HepG2 (cell line): ENCODE data around the gene C11orf68. TPM values are rescaled to one million over a fixed set of nuclear protein-coding genes. Genes with fewer than 3 reads are reported as not detected.

Experiments used
- ARHGAP35 ChIP-seq: sonication (generic); formaldehyde crosslinking; IDR thresholded peaks from 2 replicates; pipeline ENCODE4 v1.9.0; 2022; ENCODE audit warnings: mild to moderate bottlenecking, inconsistent platforms, moderate library complexity, missing genetic modification reagents, borderline replicate concordance
- KDM4B ChIP-seq: sonication (generic); formaldehyde crosslinking; IDR thresholded peaks from 2 replicates; pipeline ENCODE4 v1.4.0; 2020; ENCODE audit warnings: missing genetic modification reagents
- NAIF1 ChIP-seq: sonication (generic); formaldehyde crosslinking; IDR thresholded peaks from 2 replicates; pipeline ENCODE4 v1.5.0; 2020; ENCODE audit warnings: mild to moderate bottlenecking, missing genetic modification reagents, borderline replicate concordance
- RBAK ChIP-seq: sonication (generic); formaldehyde crosslinking; IDR thresholded peaks from 2 replicates; pipeline ENCODE4 v1.5.1; 2020; ENCODE audit warnings: mild to moderate bottlenecking, missing genetic modification reagents
- RFX5 ChIP-seq: IDR thresholded peaks from 2 replicates; pipeline ENCODE4 v1.6.1; 2011; ENCODE audit warnings: low read depth, low read length, improper control_type of control experiment
- RFXAP ChIP-seq: sonication (generic); formaldehyde crosslinking; IDR thresholded peaks from 2 replicates; pipeline ENCODE4 v1.4.0; 2020; ENCODE audit warnings: missing genetic modification reagents, borderline replicate concordance
- THYN1 ChIP-seq: sonication (generic); formaldehyde crosslinking; IDR thresholded peaks from 2 replicates; pipeline ENCODE4 v1.8.1; 2023; ENCODE audit warnings: low read depth, mild to moderate bottlenecking, moderate library complexity, missing genetic modification reagents, borderline replicate concordance
- WIZ ChIP-seq: sonication (generic); formaldehyde crosslinking; IDR thresholded peaks from 2 replicates; pipeline ENCODE4 v1.5.1; 2020; ENCODE audit warnings: mild to moderate bottlenecking, missing genetic modification reagents
- ZKSCAN8 ChIP-seq: IDR thresholded peaks from 2 replicates; pipeline ENCODE4 v1.6.1; 2016; ENCODE audit warnings: borderline replicate concordance, missing genetic modification reagents, missing compliant biosample characterization
- ZMYM2 ChIP-seq: sonication (generic); formaldehyde crosslinking; IDR thresholded peaks from 2 replicates; pipeline ENCODE4 v1.8.0; 2022; ENCODE audit warnings: mild to moderate bottlenecking, missing genetic modification reagents
- ZNF205 ChIP-seq: IDR thresholded peaks from 2 replicates; pipeline ENCODE4 v1.6.1; 2018; ENCODE audit warnings: missing biosample characterization, missing genetic modification reagents
- ZNF383 ChIP-seq: sonication (generic); formaldehyde crosslinking; IDR thresholded peaks from 2 replicates; pipeline ENCODE4 v1.4.0; 2020; ENCODE audit warnings: missing genetic modification reagents, mild to moderate bottlenecking, borderline replicate concordance
- ZNF460 ChIP-seq: sonication (generic); formaldehyde crosslinking; IDR thresholded peaks from 2 replicates; pipeline ENCODE4 v1.5.1; 2020; ENCODE audit warnings: missing genetic modification reagents, mild to moderate bottlenecking, borderline replicate concordance
- ZNF484 ChIP-seq: sonication (generic); formaldehyde crosslinking; IDR thresholded peaks from 2 replicates; pipeline ENCODE4 v1.5.1; 2020; ENCODE audit warnings: mild to moderate bottlenecking, low read depth, missing genetic modification reagents, borderline replicate concordance
- ZNF547 ChIP-seq: sonication (generic); formaldehyde crosslinking; IDR thresholded peaks from 2 replicates; pipeline ENCODE4 v1.5.1; 2020; ENCODE audit warnings: mild to moderate bottlenecking, missing genetic modification reagents
- ZNF558 ChIP-seq: sonication (generic); formaldehyde crosslinking; IDR thresholded peaks from 2 replicates; pipeline ENCODE4 v1.9.0; 2022; ENCODE audit warnings: mild to moderate bottlenecking, missing genetic modification reagents, borderline replicate concordance
- ZNF572 ChIP-seq: sonication (generic); formaldehyde crosslinking; IDR thresholded peaks from 2 replicates; pipeline ENCODE4 v1.5.1; 2020; ENCODE audit warnings: mild to moderate bottlenecking, missing genetic modification reagents
- polyA plus RNA-seq, 8 experiments: library from polyadenylated mRNA; depleted of rRNA in 3 of 8; stranded (reverse) in 7 of 8; unstranded in 1 of 8; fragments of >200 nt; fragmentation: Illumina TruSeq in 4 of 8; extraction: Trizol in 4 of 8; gene quantifications; 2 replicates each; pipeline versions ENCODE4 v1.2.1 to v1.2.3, GENCODE V29; 2011 to 2016; ENCODE audit warnings: low read depth in 4 of 8, missing spikeins in 1 of 8, mixed read lengths in 1 of 8; ENCODE audit not compliant: insufficient read depth in 1 of 8
- total RNA-seq, 5 experiments: library from RNA; depleted of rRNA; stranded (reverse); fragments of >200 nt; fragmentation: Illumina TruSeq; extraction: Trizol; gene quantifications; 2 replicates each; pipeline ENCODE4 v1.2.3, GENCODE V29; 2016; ENCODE audit warnings: low read depth in 1 of 5
- TF ChIP-seq, protein P1 (sequence below): sonication (generic); formaldehyde crosslinking; IDR thresholded peaks from 2 replicates; pipeline ENCODE4 v1.8.1; 2022; ENCODE audit warnings: low read depth, mild to moderate bottlenecking, missing genetic modification reagents
- TF ChIP-seq, protein P2 (sequence below): sonication (generic); formaldehyde crosslinking; IDR thresholded peaks from 2 replicates; pipeline ENCODE4 v1.4.0; 2020; ENCODE audit warnings: missing genetic modification reagents, low read depth, mild to moderate bottlenecking, borderline replicate concordance
- TF ChIP-seq, protein P3 (sequence below): sonication (generic); formaldehyde crosslinking; conservative IDR thresholded peaks from 2 replicates; pipeline ENCODE4 v1.4.0; 2020; ENCODE audit warnings: missing genetic modification reagents
- TF ChIP-seq, protein P4 (sequence below): sonication (generic); formaldehyde crosslinking; IDR thresholded peaks from 2 replicates; pipeline ENCODE4 v1.8.1; 2023; ENCODE audit warnings: mild to moderate bottlenecking, moderate library complexity, missing genetic modification reagents

The C11orf68 gene
- total and polyA plus RNA-seq, 2 of the 13 experiments (the other 11 are each of a cell fraction or from before 2014, with no cell fraction given), result 8.4 to 28.3 TPM

DNA sequence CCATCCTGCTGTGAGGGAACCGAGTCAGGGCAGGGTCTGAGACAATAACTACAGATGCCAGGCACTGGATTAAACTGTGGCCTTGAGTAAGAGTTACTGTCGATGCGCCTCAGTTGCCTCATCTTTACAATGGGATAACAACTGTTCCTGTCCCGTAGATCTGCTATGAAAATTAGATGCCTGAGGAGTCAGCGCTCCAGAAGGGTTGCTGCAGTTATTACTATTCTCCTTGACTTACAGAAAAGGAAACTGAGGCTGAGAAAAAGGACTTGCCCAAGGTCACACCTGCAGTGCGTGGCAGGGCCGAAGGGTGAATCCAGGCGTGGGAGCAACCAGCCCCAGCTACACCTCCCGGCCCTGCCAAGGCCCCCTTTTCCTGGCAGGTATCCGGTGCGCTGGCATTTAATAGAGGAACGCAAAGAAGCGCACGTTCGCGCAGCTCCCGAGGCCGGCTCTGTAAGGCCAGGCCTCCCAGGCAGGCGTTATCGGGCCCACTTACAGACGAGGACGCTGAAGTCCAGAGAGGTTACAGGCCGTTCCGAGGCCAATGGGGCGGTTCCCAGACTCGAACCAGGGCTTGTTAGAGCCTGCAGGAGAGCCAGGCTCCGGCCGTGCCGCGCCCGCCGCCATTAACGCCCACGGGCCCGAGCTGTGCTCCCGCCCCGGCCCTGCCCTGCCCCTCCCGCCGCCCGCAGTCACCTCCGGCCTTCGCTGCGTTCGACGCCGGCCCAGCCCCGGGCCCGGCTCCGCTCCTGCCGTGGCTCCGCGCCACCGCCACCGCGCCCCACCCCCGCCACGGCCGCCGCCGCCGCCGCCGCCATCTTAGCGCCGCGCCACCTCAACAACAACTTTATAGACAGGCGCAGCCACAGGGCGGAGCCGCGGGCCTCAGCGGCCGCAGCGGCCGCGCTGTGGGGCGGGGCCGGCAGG lies at the start of gene C11orf68 (continued):
- TF ChIP-seq, protein P1, sequence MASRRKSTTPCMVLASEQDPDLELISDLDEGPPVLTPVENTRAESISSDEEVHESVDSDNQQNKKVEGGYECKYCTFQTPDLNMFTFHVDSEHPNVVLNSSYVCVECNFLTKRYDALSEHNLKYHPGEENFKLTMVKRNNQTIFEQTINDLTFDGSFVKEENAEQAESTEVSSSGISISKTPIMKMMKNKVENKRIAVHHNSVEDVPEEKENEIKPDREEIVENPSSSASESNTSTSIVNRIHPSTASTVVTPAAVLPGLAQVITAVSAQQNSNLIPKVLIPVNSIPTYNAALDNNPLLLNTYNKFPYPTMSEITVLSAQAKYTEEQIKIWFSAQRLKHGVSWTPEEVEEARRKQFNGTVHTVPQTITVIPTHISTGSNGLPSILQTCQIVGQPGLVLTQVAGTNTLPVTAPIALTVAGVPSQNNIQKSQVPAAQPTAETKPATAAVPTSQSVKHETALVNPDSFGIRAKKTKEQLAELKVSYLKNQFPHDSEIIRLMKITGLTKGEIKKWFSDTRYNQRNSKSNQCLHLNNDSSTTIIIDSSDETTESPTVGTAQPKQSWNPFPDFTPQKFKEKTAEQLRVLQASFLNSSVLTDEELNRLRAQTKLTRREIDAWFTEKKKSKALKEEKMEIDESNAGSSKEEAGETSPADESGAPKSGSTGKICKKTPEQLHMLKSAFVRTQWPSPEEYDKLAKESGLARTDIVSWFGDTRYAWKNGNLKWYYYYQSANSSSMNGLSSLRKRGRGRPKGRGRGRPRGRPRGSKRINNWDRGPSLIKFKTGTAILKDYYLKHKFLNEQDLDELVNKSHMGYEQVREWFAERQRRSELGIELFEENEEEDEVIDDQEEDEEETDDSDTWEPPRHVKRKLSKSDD, result no peak
- TF ChIP-seq ZNF547 (CRISPR knock-in tag), result 0 out of 2 replicates have a peak, but pooled peaks have one; percentile 13
- no peak for TF ChIP-seq RFXAP (CRISPR knock-in tag)
- no peak for TF ChIP-seq THYN1
- no peak for TF ChIP-seq ZNF558 (CRISPR knock-in tag)
- no peak for TF ChIP-seq RFX5
- TF ChIP-seq KDM4B (CRISPR knock-in tag), result no peak
- TF ChIP-seq, protein P2, sequence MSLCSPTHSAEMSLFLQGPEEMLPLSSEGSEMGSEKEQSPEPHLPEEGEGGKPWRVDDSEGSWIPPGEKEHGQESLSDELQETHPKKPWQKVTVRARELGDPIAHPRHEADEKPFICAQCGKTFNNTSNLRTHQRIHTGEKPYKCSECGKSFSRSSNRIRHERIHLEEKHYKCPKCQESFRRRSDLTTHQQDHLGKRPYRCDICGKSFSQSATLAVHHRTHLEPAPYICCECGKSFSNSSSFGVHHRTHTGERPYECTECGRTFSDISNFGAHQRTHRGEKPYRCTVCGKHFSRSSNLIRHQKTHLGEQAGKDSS (CRISPR knock-in tag), result no peak
- 0 out of 2 replicates have a peak, but pooled peaks have one; percentile 51 for TF ChIP-seq ARHGAP35 (CRISPR knock-in tag)
- TF ChIP-seq NAIF1 (CRISPR knock-in tag), result no peak
- TF ChIP-seq ZNF572 (CRISPR knock-in tag), result peak; percentile 8; the same call in 1 of the 2 replicates
- no peak for TF ChIP-seq ZMYM2
- no peak for TF ChIP-seq RBAK (CRISPR knock-in tag)
- no peak for TF ChIP-seq ZNF383
- TF ChIP-seq WIZ, result no peak
- no peak for TF ChIP-seq ZKSCAN8
- TF ChIP-seq, protein P3, sequence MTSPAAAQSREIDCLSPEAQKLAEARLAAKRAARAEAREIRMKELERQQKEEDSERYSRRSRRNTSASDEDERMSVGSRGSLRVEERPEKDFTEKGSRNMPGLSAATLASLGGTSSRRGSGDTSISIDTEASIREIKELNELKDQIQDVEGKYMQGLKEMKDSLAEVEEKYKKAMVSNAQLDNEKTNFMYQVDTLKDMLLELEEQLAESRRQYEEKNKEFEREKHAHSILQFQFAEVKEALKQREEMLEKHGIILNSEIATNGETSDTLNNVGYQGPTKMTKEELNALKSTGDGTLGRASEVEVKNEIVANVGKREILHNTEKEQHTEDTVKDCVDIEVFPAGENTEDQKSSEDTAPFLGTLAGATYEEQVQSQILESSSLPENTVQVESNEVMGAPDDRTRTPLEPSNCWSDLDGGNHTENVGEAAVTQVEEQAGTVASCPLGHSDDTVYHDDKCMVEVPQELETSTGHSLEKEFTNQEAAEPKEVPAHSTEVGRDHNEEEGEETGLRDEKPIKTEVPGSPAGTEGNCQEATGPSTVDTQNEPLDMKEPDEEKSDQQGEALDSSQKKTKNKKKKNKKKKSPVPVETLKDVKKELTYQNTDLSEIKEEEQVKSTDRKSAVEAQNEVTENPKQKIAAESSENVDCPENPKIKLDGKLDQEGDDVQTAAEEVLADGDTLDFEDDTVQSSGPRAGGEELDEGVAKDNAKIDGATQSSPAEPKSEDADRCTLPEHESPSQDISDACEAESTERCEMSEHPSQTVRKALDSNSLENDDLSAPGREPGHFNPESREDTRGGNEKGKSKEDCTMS (CRISPR knock-in tag), result no peak
- no peak for TF ChIP-seq ZNF460 (CRISPR knock-in tag)
- 0 out of 2 replicates have a peak, but pooled peaks have one; percentile 14 for TF ChIP-seq ZNF205 (CRISPR knock-in tag)
- TF ChIP-seq ZNF484 (CRISPR knock-in tag), result no peak
- TF ChIP-seq, protein P4, sequence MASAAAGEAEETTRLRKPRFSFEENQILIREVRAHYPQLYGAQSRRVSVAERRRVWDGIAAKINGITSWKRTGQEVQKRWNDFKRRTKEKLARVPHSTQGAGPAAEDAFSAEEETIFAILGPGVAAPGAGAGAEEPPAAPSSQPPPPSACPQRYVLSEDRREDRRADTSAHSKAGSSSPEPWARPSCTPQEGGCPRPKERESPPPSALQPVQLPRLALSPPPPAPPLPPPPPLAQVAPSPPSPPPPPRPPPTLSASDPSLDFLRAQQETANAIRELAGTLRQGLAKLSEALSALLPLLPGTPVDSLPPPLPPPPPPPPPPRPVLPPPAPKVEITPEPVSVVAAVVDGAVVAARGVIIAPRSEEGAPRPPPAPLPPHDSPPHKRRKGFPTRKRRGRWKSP, result peak; percentile 68; the same call in 1 of the 2 replicates
